NCI-H1417 treated with DMSO at 0.1 percent for 48 hours (cell line): ENCODE data around the gene GRK3.
"Not testable (repeated sequence)": the region's sequence is repeated elsewhere in the genome, so short reads cannot be mapped to it uniquely, and the experiment has no call there.

Experiments
- DNase-seq: peaks from one replicate; lab custom pipeline; 2025; lab: John Stamatoyannopoulos, UW

GRK3 gene

GRCh38 chr22:25551396-25551795 is 13.1 kb upstream of the GRK3 start:
- no peak for DNase-seq

GRCh38 chr22:25552405-25552804 is 12.1 kb upstream of the GRK3 start:
- DNase-seq = not testable (repeated sequence)

GRCh38 chr22:25553131-25553530 is 11.3 kb upstream of the GRK3 start:
- no peak for DNase-seq

GRCh38 chr22:25554238-25554671 is 10.2 kb upstream of the GRK3 start:
- no peak for DNase-seq

GRCh38 chr22:25554689-25555088 is 9.8 kb upstream of the GRK3 start:
- DNase-seq = no peak

GRCh38 chr22:25555586-25555985 is 8.9 kb upstream of the GRK3 start:
- DNase-seq = no peak

GRCh38 chr22:25557218-25557617 is 7.3 kb upstream of the GRK3 start:
- DNase-seq = no peak

GRCh38 chr22:25558341-25558740 is 6.1 kb upstream of the GRK3 start:
- no peak for DNase-seq

- not testable (repeated sequence) for DNase-seq
Measured at GRCh38 chr22:25559910-25560309, 4.6 kb upstream of the GRK3 start.

GRCh38 chr22:25561182-25561581 is 3.3 kb upstream of the GRK3 start:
- DNase-seq = not testable (repeated sequence)

- DNase-seq = not testable (repeated sequence)
Measured at GRCh38 chr22:25561927-25562326, 2.5 kb upstream of the GRK3 start.

- not testable (repeated sequence) for DNase-seq
Measured at GRCh38 chr22:25562966-25563760, 1.3 kb upstream of the GRK3 start.

- no peak for DNase-seq
Measured at GRCh38 chr22:25563761-25564319, 635 bp upstream of the GRK3 start.

- no peak for DNase-seq
Measured at GRCh38 chr22:25564979-25565677, 653 bp downstream of the GRK3 start.

- DNase-seq = no peak
Measured at GRCh38 chr22:25566186-25566897, 1.9 kb downstream of the GRK3 start.

- no peak for DNase-seq
Measured at GRCh38 chr22:25566898-25567235, 2.4 kb downstream of the GRK3 start.

- no peak for DNase-seq
Measured at GRCh38 chr22:25567251-25567675, 2.8 kb downstream of the GRK3 start.

GRCh38 chr22:25568066-25568465 is 3.6 kb downstream of the GRK3 start:
- DNase-seq = not testable (repeated sequence)

- no peak for DNase-seq
Measured at GRCh38 chr22:25569361-25569760, 4.9 kb downstream of the GRK3 start.

GRCh38 chr22:25569983-25570382 is 5.5 kb downstream of the GRK3 start:
- DNase-seq = no peak

GRCh38 chr22:25570486-25570885 is 6.0 kb downstream of the GRK3 start:
- DNase-seq = no peak

- DNase-seq = not testable (repeated sequence)
Measured at GRCh38 chr22:25571969-25572707, 7.7 kb downstream of the GRK3 start.
